ENCODE measurements around the gene SLC38A9.

The SLC38A9 gene

GRCh38 chr5:55657443-55657842 lies 54.7 kb downstream of the SLC38A9 start:
- in situ Hi-C loops (cut with MboI; ENCODE audit: low sequenced_read_pairs) = no loop called here

- in situ Hi-C loops (cut with MboI; ENCODE audit: low sequenced_read_pairs) = no loop called here
Measured at GRCh38 chr5:55650386-55650785, 61.7 kb downstream of the SLC38A9 start.

GRCh38 chr5:55649963-55650362 lies 62.2 kb downstream of the SLC38A9 start:
- in situ Hi-C loops (cut with MboI; ENCODE audit: low sequenced_read_pairs) = no loop called here

GRCh38 chr5:55645304-55645703 lies 66.8 kb downstream of the SLC38A9 start:
- in situ Hi-C loops (cut with MboI; ENCODE audit: low sequenced_read_pairs) = no loop called here

- in situ Hi-C loops (cut with MboI; ENCODE audit: low sequenced_read_pairs) = no loop called here
Measured at GRCh38 chr5:55638455-55638854, 73.7 kb downstream of the SLC38A9 start.

- in situ Hi-C loops (cut with MboI; ENCODE audit: low sequenced_read_pairs) = no loop called here
Measured at GRCh38 chr5:55638051-55638450, 74.1 kb downstream of the SLC38A9 start.

GRCh38 chr5:55636683-55637082 lies 75.4 kb downstream of the SLC38A9 start:
- in situ Hi-C loops (cut with MboI; ENCODE audit: low sequenced_read_pairs) = no loop called here

GRCh38 chr5:55636177-55636576 lies 75.9 kb downstream of the SLC38A9 start:
- in situ Hi-C loops (cut with MboI; ENCODE audit: low sequenced_read_pairs) = no loop called here

GRCh38 chr5:55634866-55635265 lies 77.3 kb downstream of the SLC38A9 start:
- in situ Hi-C loops (cut with MboI; ENCODE audit: low sequenced_read_pairs) = no loop called here

- in situ Hi-C loops (cut with MboI; ENCODE audit: low sequenced_read_pairs) = no loop called here
Measured at GRCh38 chr5:55634209-55634805, 77.8 kb downstream of the SLC38A9 start.

- in situ Hi-C loops (cut with MboI; ENCODE audit: low sequenced_read_pairs) = no loop called here
Measured at GRCh38 chr5:55633574-55634208, 78.4 kb downstream of the SLC38A9 start.

GRCh38 chr5:55629815-55630214 lies 82.3 kb downstream of the SLC38A9 start:
- in situ Hi-C loops (cut with MboI; ENCODE audit: low sequenced_read_pairs) = no loop called here

- in situ Hi-C loops (cut with MboI; ENCODE audit: low sequenced_read_pairs) = no loop called here
Measured at GRCh38 chr5:55626790-55627189, 85.3 kb downstream of the SLC38A9 start.

- in situ Hi-C loops (cut with MboI; ENCODE audit: low sequenced_read_pairs) = no loop called here
Measured at GRCh38 chr5:55625913-55626312, 86.2 kb downstream of the SLC38A9 start.

- in situ Hi-C loops (cut with MboI; ENCODE audit: low sequenced_read_pairs) = no loop called here
Measured at GRCh38 chr5:55625589-55625909, 86.6 kb downstream of the SLC38A9 start.

GRCh38 chr5:55624841-55625588 lies 87.1 kb downstream of the SLC38A9 start:
- in situ Hi-C loops (cut with MboI; ENCODE audit: low sequenced_read_pairs) = no loop called here

GRCh38 chr5:55623789-55624188 lies 88.3 kb downstream of the SLC38A9 start:
- in situ Hi-C loops (cut with MboI; ENCODE audit: low sequenced_read_pairs) = no loop called here

- in situ Hi-C loops (cut with MboI; ENCODE audit: low sequenced_read_pairs) = no loop called here
Measured at GRCh38 chr5:55622460-55622859, 89.7 kb downstream of the SLC38A9 start.

- in situ Hi-C loops (cut with MboI; ENCODE audit: low sequenced_read_pairs) = no loop called here
Measured at GRCh38 chr5:55621229-55621628, 90.9 kb downstream of the SLC38A9 start.

GRCh38 chr5:55620766-55621160 lies 91.4 kb downstream of the SLC38A9 start:
- in situ Hi-C loops (cut with MboI; ENCODE audit: low sequenced_read_pairs) = no loop called here

- in situ Hi-C loops (cut with MboI; ENCODE audit: low sequenced_read_pairs) = no loop called here
Measured at GRCh38 chr5:55620009-55620765, 91.9 kb downstream of the SLC38A9 start.

GRCh38 chr5:55618318-55618717 lies 93.8 kb downstream of the SLC38A9 start:
- in situ Hi-C loops (cut with MboI; ENCODE audit: low sequenced_read_pairs) = no loop called here
